HG02610 (cell line): ENCODE measurements around the gene CLNS1A.
"Not testable (repeated sequence)": the region's sequence is repeated elsewhere in the genome, so short reads cannot be mapped to it uniquely, and the experiment has no call there.

Source experiments
- ATAC-seq: cut with Tn5 transposase; IDR thresholded peaks from one replicate; pipeline ENCODE4 v1.9.1; 2021; ENCODE audit warnings: mild to moderate bottlenecking, moderate library complexity; ENCODE audit not compliant: unreplicated experiment

The CLNS1A gene

DNA sequence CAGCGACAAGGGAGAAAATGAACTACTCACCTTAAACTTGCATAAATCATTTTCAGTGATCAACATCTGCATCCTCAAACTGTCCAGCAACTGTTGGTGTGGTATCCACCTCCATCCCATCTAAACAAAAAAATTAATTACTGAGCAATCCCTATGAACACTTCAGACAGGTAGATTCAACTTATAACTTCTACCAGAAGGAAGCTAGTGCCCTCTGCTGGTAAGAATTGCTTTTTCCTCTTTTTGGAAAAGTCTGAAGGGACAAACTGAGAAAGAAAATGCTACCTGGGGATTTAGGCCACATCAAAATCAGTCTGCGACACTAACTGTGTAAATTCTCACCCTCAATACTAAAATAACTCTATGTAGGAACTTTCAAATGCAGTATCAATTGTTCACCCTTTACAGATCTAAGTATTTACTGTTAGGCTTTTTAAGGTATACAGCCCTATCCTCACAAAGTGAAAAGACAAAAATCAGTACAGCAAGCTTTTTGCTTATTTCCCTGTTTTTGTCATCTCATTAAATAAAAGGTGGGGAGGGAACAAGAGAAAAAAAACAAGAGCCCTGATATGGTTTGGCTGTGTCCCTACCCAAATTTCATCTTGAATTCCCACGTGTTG, 17.9 kb downstream of the CLNS1A start:
- no peak for ATAC-seq

DNA sequence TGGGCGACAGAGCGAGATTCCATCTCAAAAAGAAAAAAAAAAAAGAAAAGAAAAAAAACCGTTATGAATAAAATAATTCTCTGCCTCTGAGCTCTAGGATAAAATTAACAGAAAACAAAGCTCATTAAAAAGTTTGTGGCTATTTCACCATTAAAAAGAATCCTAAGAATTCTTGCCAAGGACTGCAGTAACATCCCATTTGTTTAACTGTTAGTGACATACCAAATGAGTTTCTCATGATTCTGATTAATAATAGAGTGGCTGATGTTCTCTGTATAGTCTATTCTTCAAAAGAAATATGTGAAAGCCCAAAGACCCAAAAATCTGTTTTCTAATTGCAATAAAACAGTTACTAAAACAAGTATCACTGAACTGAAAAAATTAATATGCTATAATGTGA, 19.7 kb downstream of the CLNS1A start:
- ATAC-seq, result no peak

DNA sequence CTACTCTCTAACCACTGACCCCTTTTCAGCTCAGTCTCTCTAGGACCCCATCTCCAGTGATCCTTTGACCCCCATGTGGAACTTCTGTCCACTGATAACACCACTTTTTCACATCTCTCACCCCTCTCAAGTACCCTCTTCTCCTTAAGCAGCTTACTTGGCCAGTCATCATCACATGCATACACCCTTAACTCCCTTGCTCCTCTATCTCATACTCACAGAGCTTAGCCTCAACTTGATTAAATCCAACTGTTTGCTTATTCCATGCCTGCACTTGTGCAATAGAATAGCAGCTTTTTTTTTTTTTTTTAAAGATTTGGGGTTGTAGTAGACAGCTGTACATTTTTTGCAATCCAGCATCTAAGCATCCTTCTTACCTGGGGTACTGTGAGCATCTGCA, 25.7 kb downstream of the CLNS1A start:
- no peak for ATAC-seq

DNA sequence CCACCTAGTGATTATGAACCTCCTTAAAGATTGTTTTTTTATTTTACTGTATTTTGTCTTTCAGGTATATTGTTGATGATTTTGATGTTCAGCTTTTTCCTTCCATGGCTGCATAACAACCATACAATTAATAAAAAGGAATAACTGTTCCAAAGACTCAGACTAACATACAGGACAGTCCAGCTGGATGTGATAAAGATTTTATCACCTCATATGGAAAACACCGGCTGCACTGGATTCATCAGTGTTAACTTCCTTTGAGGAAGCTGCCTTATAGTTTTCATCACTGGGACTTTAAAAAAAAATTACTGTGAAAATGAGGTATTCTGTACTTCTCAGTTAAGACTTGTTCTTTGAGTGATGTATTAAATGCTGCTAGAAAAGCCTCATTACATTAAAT, 28.4 kb downstream of the CLNS1A start:
- no peak for ATAC-seq

DNA sequence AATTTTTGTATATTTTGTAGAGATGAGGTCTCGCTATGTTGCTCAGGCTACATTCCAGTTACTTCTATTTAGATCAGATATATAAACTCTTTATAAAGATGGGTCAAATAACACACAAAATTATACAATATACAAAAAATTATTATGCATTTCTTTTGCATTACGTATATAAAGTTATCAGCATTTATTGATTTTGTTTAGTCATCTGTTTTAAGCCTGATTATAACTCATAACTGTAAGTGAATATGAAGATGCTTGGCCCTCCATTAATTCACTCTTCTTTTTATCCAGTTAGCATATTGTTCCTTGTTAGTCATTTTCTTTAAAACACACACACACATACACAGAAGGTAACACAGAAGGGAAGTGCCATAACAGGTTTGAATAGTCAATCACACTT, 33.3 kb downstream of the CLNS1A start:
- ATAC-seq, result no peak

DNA sequence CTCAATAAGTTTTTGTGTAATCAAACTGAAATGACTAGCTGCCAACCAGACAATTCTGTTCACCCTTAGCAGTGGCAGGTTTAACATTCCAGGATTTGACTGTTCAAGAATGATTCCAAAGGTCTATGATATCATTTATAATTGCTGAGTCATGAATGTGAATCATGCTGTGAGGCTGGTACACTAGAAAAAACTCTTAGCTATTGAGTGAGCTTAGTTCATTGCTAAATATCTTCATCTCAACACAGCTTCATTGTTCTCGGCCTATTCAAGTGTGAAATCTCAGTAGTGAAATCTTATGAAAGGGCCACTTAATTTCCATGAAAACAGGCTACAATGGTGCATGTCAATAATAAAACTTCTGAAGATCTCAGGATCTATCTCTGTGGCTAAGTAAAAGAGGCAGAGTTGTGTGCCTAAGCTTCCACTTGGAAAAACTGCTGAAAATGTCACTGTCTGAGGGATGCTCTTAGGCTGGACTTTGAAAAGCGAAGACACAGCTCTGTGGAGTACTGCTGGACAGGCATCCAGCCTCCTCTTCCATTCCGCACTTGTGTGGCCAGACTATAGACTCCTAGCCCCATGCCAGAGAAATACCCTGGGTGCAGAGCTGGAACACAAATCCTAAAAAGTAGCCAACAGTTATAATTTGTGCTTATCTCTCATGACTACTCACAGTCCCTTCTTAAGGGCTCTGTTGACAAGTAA, 35.1 kb downstream of the CLNS1A start:
- no peak for ATAC-seq

DNA sequence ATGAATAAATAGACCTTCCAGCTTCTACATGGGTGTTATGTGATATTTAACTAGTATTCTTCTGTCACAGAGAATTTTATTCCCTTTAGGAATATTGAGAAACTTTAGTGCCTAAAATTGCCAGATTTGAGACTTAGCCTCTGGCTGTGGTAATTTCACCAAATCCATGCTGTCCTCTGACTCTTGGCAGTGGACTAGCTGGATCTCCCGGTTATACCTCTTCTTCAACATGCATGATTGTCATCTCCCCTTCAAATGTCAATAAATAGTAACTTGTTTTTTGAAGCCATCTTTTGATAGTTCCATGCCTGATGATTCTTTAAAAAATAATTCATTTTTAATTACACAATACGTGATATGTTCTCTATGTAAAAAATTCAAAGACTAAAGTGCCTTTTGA, 39.4 kb downstream of the CLNS1A start:
- no peak for ATAC-seq

DNA sequence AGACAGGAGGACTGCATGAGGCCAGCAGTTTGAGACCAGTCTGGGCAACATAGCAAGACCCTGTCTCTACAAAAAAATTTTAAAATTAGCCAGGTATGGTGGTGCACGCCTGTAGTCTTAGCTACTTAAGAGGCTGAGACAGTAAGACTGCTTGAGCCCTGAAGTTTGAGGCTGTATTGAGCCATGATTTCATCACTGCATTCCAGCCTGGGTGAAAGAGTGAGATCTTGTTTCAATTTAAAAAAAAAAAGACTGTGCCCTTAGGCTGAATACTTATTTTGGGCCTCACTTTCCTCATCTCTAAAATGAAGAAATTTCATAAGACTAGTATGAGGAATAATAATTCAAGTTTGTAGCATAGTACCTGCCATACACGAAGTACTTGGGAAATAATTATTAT, 41.0 kb downstream of the CLNS1A start:
- no peak for ATAC-seq

DNA sequence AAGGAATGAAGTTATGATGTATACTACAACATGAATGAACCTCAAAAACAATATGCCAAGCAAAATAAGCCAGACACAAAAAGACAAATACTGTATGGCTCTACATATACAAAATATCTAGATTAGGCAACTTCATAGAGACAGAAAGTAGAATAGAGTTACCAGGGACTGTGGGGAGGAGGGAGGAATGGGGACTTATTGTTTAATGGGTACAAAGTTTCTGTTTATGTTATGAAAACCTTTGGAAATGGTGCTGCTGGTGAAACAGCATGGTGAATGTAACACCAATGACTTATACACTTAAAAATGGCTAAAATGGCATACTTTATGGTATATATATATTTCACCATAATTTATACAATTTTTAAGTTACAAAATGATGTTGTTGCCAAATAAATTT, 43.7 kb downstream of the CLNS1A start:
- ATAC-seq, result no peak

DNA sequence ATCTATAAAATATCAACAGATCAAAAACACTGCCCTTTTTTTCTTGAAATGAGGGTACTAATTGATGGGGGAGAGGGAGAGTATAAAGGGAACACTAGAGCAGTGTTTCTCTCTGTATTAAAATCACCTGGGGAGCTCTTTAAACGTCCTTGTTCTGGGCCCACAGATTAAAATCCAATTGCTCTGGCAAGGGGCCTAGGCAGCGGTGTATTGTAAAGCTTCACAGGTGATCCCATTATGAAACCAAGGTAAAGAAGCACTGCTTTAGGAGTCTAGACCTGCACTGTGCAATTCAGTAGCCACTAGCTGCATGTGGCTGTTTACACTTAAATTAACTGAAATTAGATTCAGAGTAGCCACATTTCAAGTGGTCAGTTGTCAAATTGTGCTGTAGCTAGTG, 44.9 kb downstream of the CLNS1A start:
- ATAC-seq, result no peak

DNA sequence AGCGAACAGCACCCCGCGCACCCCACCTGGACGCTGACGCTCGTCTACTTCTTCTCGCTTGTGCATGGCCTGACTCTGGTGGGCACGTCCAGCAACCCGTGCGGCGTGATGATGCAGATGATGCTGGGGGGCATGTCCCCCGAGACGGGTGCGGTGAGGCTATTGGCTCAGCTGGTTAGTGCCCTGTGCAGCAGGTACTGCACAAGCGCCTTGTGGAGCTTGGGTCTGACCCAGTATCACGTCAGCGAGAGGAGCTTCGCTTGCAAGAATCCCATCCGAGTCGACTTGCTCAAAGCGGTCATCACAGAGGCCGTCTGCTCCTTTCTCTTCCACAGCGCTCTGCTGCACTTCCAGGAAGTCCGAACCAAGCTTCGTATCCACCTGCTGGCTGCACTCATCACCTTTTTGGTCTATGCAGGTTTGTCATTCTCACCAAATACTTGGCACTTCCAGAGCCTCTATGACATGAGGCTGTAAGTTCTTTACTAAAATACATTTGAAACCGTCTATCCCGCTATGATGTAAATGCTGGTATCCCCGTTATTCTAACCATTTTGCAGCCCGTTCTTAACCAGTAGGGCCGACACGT, 47.3 kb downstream of the CLNS1A start:
- no peak for ATAC-seq

DNA sequence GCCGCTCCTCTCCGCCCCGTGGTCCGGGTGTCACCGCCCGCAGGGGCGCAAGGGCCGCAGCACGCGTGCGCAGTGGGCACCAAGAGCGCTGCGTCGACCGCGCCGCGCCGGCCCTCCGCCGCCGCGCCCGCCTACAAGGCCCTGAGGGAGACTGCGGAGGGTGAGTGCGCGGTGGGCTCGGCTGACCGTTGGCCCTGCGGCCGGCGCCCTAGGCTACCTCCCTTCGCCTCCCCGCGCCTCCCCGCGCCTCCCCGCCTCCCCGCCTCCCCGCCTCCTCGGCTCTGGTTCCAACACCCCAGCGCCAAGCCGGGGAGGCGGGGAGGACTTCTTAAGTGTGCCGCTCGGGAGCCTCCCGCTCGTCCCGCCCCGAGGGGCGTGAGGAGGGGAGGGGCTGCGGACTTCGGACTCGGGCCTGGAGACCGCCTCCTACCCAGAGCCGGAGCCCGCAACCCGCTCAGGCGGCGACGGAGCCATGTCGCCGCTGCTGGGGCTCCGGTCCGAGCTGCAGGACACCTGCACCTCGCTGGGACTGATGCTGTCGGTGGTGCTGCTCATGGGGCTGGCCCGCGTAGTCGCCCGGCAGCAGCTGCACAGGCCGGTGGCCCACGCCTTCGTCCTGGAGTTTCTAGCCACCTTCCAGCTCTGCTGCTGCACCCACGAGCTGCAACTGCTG, 47.9 kb downstream of the CLNS1A start, which contains the start of gene AQP11:
TSS of gene AQP11 (plus strand) at position 433 of the 673 bp plus-strand sequence. CDS start at position 473, 40 bp downstream.
- peak; percentile 91 for ATAC-seq

DNA sequence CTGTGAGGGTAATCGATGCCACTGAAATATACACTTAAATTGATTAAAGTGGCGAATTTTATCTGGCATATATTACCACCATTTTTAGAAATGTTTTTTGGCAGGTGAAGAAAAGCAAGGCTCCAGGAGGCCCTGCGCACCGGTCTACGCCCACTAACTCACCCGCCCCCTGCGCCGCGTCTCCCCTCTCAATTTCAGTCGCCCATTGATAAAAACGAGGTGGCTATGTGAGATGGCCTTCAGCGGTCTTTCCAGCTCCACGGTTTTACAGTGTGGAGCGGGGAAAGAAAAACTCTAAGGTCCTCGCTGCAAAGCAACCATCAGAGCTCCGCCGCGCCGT, 48.4 kb downstream of the CLNS1A start:
- peak; percentile 20 for ATAC-seq

DNA sequence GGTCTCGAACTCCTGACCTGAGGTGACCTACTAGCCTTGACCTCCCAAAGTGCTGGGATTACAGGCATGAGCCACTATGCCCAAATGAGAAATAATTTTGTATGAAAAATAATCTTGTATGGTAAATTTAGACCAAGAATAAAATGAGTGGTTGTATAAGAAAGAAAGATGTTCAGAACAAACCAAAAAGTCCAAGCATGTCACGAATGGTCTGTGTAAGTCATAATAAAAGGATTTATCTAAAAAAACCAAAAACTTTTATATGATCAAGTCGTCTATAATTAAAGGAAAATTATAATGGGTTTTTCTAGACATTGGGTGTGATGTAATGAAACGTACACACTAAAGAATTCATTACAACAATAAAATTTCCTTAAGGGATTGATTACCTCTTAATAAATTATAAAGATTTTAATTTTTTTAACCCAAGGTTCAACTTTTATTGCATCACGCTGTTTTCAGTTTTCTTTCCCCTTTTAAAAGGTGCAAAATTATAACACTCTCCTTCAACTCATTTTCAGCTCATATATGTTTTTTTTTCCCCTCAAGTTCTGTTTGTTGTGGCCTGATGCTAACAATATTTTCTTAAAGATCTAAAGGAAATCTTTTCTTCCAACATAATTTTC, 56.8 kb downstream of the CLNS1A start:
- no peak for ATAC-seq

DNA sequence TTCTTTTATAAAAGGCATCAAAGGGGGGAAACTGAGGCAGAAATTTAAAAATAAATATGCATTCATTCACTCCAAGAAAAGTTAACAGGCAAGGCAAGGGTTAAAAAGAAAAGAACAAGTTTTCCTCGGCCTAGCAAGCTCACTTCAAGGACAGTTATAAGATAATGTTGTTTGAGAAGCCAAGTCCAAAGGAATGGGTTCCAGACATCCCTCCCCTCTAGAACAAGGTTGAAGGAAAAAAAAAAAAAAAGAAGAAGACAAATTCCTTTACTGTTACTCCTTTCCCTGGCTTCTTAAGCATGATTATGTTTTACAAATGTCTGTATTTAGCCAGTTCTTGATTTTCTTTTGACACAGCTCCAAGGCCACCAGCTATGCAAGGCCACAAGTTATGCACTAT, 62.2 kb downstream of the CLNS1A start:
- ATAC-seq, result not testable (repeated sequence)

DNA sequence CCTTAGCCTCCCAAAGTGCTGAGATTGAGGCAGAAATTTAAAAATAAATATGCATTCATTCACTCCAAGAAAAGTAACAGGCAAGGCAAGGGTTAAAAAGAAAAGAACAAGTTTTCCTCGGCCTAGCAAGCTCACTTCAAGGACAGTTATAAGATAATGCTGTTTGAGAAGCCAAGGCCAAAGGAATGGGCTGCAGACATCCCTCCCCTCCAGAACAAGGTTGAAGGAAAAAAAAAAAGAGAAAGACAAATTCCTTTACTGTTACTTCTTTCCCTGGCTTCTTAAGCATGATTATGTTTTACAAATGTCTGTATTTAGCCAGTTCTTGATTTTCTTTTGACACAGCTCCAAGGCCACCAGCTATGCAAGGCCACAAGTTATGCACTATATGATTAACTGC, 66.7 kb downstream of the CLNS1A start:
- ATAC-seq, result not testable (repeated sequence)

DNA sequence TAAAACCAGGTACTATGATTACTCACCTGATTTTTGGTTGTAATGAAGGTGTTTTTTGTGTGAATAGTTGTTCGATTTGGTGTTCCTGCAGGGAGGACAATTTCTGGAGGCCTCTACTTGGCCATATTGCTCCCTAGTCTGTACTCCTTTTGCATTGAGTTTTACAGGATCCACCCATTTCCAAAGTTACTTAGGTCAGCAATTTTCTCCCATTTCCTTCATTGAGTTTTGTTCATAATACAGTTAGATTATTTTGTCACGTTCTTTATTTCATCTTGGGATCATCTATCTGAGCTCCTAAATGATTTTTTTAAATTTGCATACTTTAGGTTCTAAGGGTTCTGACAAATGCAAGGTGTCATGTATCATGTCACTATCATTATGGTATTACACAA, 67.9 kb downstream of the CLNS1A start:
- ATAC-seq, result no peak

DNA sequence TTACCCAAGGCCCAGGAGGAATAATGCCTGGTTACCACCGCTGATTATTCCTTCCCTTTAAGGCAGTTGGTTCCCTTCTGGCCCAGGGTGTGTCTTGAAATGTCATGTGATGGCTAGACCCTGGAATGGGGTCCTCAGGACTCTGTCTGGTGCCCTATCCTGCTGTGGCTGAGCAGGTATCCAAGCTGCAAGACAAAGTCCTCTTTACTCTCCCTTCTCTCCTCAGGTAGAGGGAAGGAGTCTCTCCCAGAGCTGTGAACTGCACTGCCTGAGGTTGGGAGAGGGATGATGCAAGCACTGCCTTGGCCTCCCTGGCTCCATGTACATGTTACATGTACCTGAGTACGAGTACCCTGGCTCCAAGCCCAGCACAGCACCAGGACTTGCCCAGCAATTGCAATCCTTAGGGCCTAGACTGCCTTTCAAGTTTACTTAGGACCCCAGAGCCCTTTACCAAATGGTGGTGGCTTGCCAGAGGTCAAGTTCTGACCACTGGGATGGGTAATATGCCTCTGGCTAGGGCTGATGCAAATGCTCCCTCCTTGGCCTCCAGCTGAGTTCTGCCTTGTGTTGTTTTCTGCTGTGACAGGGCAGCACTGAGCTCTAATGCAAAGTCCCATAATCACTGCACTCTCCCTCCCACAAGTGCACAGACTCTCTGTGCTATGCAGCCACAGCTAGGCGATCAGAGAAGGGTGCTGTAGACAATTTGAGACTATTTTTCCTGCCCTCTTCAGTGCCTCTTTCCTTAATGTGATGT, 68.5 kb downstream of the CLNS1A start:
- ATAC-seq, result no peak

DNA sequence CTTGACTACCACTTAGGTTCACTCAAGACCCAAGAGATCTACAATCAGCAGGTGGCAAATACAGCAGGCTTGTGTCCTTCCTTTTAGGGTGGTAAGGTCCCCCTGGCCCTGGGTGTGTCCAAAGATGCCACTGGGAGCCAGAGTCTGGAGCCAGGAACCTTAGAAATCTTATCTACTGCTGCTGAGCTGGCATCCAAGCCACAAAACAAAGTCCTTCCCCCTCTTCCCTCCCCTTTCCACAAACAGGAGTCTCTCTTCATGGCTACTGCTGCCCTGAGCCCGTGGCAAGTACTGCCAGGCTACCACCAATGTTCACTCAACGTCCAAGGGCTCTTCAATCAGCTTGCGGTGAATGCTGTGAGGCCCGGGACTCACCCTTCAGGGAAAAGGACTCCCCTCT, 69.3 kb downstream of the CLNS1A start:
- ATAC-seq, result no peak
